ENCODE measurements around the gene TPRN.

GRCh38 chr9:137172901-137173795 is 27.4 kb downstream of the TPRN start:
- no peak for TF ChIP-seq RBFOX2 (IDR thresholded peaks at IDR 0.05; ENCODE audit: low read depth, low read length)
- no peak for TF ChIP-seq MEF2D (tag; conservative IDR thresholded peaks at IDR 0.05; ENCODE audit: low read depth)
- no peak for TF ChIP-seq ZNF639 (CRISPR knock-in tag; conservative IDR thresholded peaks at IDR 0.05 in 1 of 2, IDR thresholded peaks at IDR 0.05 in 1 of 2)
- no peak for TF ChIP-seq USF1 (CRISPR knock-in tag; IDR thresholded peaks at IDR 0.05)
- TF ChIP-seq NFE2L1 (tag; IDR thresholded peaks at IDR 0.05; ENCODE audit: borderline replicate concordance, low read depth), result no peak
